Lower leg skin (tissue), 3 donors: ENCODE data around the gene NUDT3.

ENCODE experiments used
- POLR2A ChIP-seq, 2 donors: fragments of 450-650 bp; IDR thresholded peaks; one replicate each; pipeline ENCODE4 v1.6.1; 2016 to 2017; ENCODE audit warnings: antibody characterized with exemption in 2 of 2, mild to moderate bottlenecking in 1 of 2, moderate library complexity in 1 of 2
- TF ChIP-seq, protein P1 (sequence below), 3 donors: fragments of 450-650 bp; IDR thresholded peaks; one replicate each; pipeline ENCODE4 v1.5.1; 2016; ENCODE audit warnings: antibody characterized with exemption in 3 of 3, mild to moderate bottlenecking in 3 of 3, moderate library complexity in 2 of 3

GRCh38 chr6:34391473-34391785, 1.0 kb downstream of the NUDT3 start:
- TF ChIP-seq, protein P1, sequence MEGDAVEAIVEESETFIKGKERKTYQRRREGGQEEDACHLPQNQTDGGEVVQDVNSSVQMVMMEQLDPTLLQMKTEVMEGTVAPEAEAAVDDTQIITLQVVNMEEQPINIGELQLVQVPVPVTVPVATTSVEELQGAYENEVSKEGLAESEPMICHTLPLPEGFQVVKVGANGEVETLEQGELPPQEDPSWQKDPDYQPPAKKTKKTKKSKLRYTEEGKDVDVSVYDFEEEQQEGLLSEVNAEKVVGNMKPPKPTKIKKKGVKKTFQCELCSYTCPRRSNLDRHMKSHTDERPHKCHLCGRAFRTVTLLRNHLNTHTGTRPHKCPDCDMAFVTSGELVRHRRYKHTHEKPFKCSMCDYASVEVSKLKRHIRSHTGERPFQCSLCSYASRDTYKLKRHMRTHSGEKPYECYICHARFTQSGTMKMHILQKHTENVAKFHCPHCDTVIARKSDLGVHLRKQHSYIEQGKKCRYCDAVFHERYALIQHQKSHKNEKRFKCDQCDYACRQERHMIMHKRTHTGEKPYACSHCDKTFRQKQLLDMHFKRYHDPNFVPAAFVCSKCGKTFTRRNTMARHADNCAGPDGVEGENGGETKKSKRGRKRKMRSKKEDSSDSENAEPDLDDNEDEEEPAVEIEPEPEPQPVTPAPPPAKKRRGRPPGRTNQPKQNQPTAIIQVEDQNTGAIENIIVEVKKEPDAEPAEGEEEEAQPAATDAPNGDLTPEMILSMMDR (IDR thresholded peaks at IDR 0.05): no peak
- TF ChIP-seq POLR2A (IDR thresholded peaks at IDR 0.05): no peak
